ENCODE measurements around the gene ALPK3.

Gene ALPK3

GRCh38 chr15:84914909-84915605 lies 97.9 kb downstream of the ALPK3 start:
- no peaks in the 10 kb centered on the region; the same call in 1 of the 2 replicates for H3K36me3 ChIP-seq (replicated peaks)
- no peak overlapping the region for H3K4me3 ChIP-seq
- H3K4me1 ChIP-seq, result no peaks in the 10 kb centered on the region
- in situ Hi-C loops (cut with MboI; ENCODE audit: low sequenced_read_pairs), result no loop called here
- peak in 1 of 2 experiments; percentile 76 for DNase-seq (ENCODE audit: low spot score in 2 of 2)
- H3K27me3 ChIP-seq (ENCODE audit: low read depth), result no peaks in the 10 kb centered on the region; the same call in 1 of the 2 replicates
- H3K9me3 ChIP-seq, result no peaks in the 10 kb centered on the region

GRCh38 chr15:84915606-84915958 lies 98.4 kb downstream of the ALPK3 start:
- no peaks in the 10 kb centered on the region for H3K9me3 ChIP-seq
- H3K27me3 ChIP-seq (ENCODE audit: low read depth), result no peaks in the 10 kb centered on the region; the same call in 1 of the 2 replicates
- DNase-seq (ENCODE audit: low spot score in 2 of 2), result no peak
- H3K4me1 ChIP-seq, result no peaks in the 10 kb centered on the region
- H3K4me3 ChIP-seq, result no peak overlapping the region
- in situ Hi-C loops (cut with MboI; ENCODE audit: low sequenced_read_pairs), result no loop called here
- H3K36me3 ChIP-seq (replicated peaks), result no peaks in the 10 kb centered on the region; the same call in 1 of the 2 replicates

- no peaks in the 10 kb centered on the region for H3K9me3 ChIP-seq
- H3K4me1 ChIP-seq, result no peaks in the 10 kb centered on the region
- H3K4me3 ChIP-seq, result no peak overlapping the region
Measured at GRCh38 chr15:84917452-84917851, 100.3 kb downstream of the ALPK3 start.

GRCh38 chr15:84919106-84919667 lies 102.0 kb downstream of the ALPK3 start:
- Histone ChIP-seq H3K4me1 (no peaks in the 10 kb centered on the region), H3K36me3 (replicated peaks) (no peaks in the 10 kb centered on the region), H3K9me3 (no peaks in the 10 kb centered on the region), H3K27me3 (ENCODE audit: low read depth) (no peaks in the 10 kb centered on the region; the same call in 1 of the 2 replicates), H3K4me3 (no peak overlapping the region)
- in situ Hi-C loops (cut with MboI; ENCODE audit: low sequenced_read_pairs), result no loop called here
- DNase-seq (ENCODE audit: low spot score in 2 of 2), result no peak

More at GRCh38 chr15:84917452-84917851, 100.3 kb downstream of the ALPK3 start:
- Histone ChIP-seq H3K27me3 (ENCODE audit: low read depth) (no peaks in the 10 kb centered on the region; the same call in 1 of the 2 replicates), H3K36me3 (replicated peaks) (no peaks in the 10 kb centered on the region; the same call in 1 of the 2 replicates)
- no peak for DNase-seq (ENCODE audit: low spot score in 2 of 2)
- in situ Hi-C loops (cut with MboI; ENCODE audit: low sequenced_read_pairs), result no loop called here

GRCh38 chr15:84921121-84921520 lies 104.0 kb downstream of the ALPK3 start:
- in situ Hi-C loops (cut with MboI; ENCODE audit: low sequenced_read_pairs), result no loop called here
- Histone ChIP-seq H3K4me3 (no peak overlapping the region), H3K4me1 (no peaks in the 10 kb centered on the region), H3K36me3 (replicated peaks) (no peaks in the 10 kb centered on the region), H3K27me3 (ENCODE audit: low read depth) (no peaks in the 10 kb centered on the region; the same call in 1 of the 2 replicates), H3K9me3 (no peaks in the 10 kb centered on the region)
- DNase-seq (ENCODE audit: low spot score in 2 of 2), result no peak

GRCh38 chr15:84922530-84922929 lies 105.4 kb downstream of the ALPK3 start:
- Histone ChIP-seq H3K4me1 (no peaks in the 10 kb centered on the region), H3K9me3 (no peaks in the 10 kb centered on the region), H3K4me3 (no peak overlapping the region), H3K36me3 (replicated peaks) (no peaks in the 10 kb centered on the region), H3K27me3 (ENCODE audit: low read depth) (no peaks in the 10 kb centered on the region; the same call in 1 of the 2 replicates)
- in situ Hi-C loops (cut with MboI; ENCODE audit: low sequenced_read_pairs), result no loop called here
- DNase-seq (ENCODE audit: low spot score in 2 of 2), result no peak

Data from HAP-1 (cell line).